Measurements from ENCODE around the gene MTF1. TPM values are rescaled to one million over a fixed set of nuclear protein-coding genes. Genes with fewer than 3 reads are reported as not detected.

Gene MTF1
- total RNA-seq, 2 donors from 2014 or later = 4.5 to 8.8 TPM

GRCh38 chr1:37860346-37860666, 914 bp upstream of the MTF1 start:
- Histone ChIP-seq H3K4me1 (replicated peaks) (peaks cover 10% of the 10 kb centered on the region), H3K27ac (peak overlapping the region; percentile 86 to 89), H3K36me3 (peaks cover 0 to 1% of the 10 kb centered on the region in 2 donors), H3K4me3 (peak overlapping the region; percentile 77 to 92), H3K9me3 (no peaks in the 10 kb centered on the region), H3K27me3 (replicated peaks; ENCODE audit: insufficient read depth) (no peaks in the 10 kb centered on the region)
- TF ChIP-seq POLR2AphosphoS5 (IDR thresholded peaks at IDR 0.05) (no peak), POLR2A (IDR thresholded peaks at IDR 0.05) (no peak)
- intact Hi-C loops (cut with DNase I) = loop anchor here (5.0 kb wide), 1 partner anchor 168 kb away; the partner anchor contains the start of gene CDCA8
- WGBS = 23% methylated on average over 5 of the region's 5 CpGs
- DNase-seq (ENCODE audit: low spot score) = no peak

GRCh38 chr1:37858931-37859506, 373 bp downstream of the MTF1 start:
- Histone ChIP-seq H3K4me3 (peak overlapping the region; percentile 77 to 92), H3K27me3 (replicated peaks; ENCODE audit: insufficient read depth) (no peaks in the 10 kb centered on the region), H3K9me3 (no peaks in the 10 kb centered on the region), H3K4me1 (replicated peaks) (peaks cover 10% of the 10 kb centered on the region), H3K36me3 (no peaks in the 10 kb centered on the region), H3K27ac (peak overlapping the region; percentile 86 to 89)
- DNase-seq (ENCODE audit: low spot score) = no peak
- no peak for TF ChIP-seq POLR2A (IDR thresholded peaks at IDR 0.05)
- WGBS = 2% methylated on average over 21 of the region's 21 CpGs
- intact Hi-C loops (cut with DNase I) = loop anchor here (2.0 kb wide), 1 partner anchor 50 kb away; the partner anchor contains the start of gene YRDC

- WGBS = 84% methylated on average over 6 of the region's 6 CpGs
- H3K27me3 ChIP-seq (replicated peaks; ENCODE audit: insufficient read depth) = no peaks in the 10 kb centered on the region
- intact Hi-C loops (cut with DNase I) = no loop called here
Measured at GRCh38 chr1:37854406-37854805, 5.0 kb downstream of the MTF1 start.

GRCh38 chr1:37853157-37853556, 6.2 kb downstream of the MTF1 start:
- no peaks in the 10 kb centered on the region for H3K36me3 ChIP-seq
- no peaks in the 10 kb centered on the region for H3K27me3 ChIP-seq (replicated peaks; ENCODE audit: insufficient read depth)

More at GRCh38 chr1:37854406-37854805, 5.0 kb downstream of the MTF1 start:
- H3K27ac ChIP-seq = no peak overlapping the region
- H3K4me1 ChIP-seq (replicated peaks) = peaks cover 8% of the 10 kb centered on the region
- no peaks in the 10 kb centered on the region for H3K9me3 ChIP-seq
- DNase-seq (ENCODE audit: low spot score) = no peak
- TF ChIP-seq POLR2A (IDR thresholded peaks at IDR 0.05) (no peak), CTCF (IDR thresholded peaks at IDR 0.05) (no peak), POLR2AphosphoS5 (IDR thresholded peaks at IDR 0.05) (no peak)
- H3K4me3 ChIP-seq = no peak overlapping the region
- no peaks in the 10 kb centered on the region for H3K36me3 ChIP-seq

GRCh38 chr1:37851782-37852210, 7.6 kb downstream of the MTF1 start:
- intact Hi-C loops (cut with DNase I) = no loop called here
- H3K27me3 ChIP-seq (replicated peaks; ENCODE audit: insufficient read depth) = no peaks in the 10 kb centered on the region
- no peak for DNase-seq (ENCODE audit: low spot score)
- H3K27ac ChIP-seq = no peak overlapping the region
- H3K4me3 ChIP-seq = no peak overlapping the region
- TF ChIP-seq CTCF (IDR thresholded peaks at IDR 0.05) (no peak), POLR2AphosphoS5 (IDR thresholded peaks at IDR 0.05) (no peak), POLR2A (IDR thresholded peaks at IDR 0.05) (no peak)
- H3K9me3 ChIP-seq = no peaks in the 10 kb centered on the region
- H3K36me3 ChIP-seq = no peaks in the 10 kb centered on the region
- WGBS = 91% methylated on average over 2 of the region's 2 CpGs
- no peaks in the 10 kb centered on the region for H3K4me1 ChIP-seq (replicated peaks)

More at GRCh38 chr1:37853157-37853556, 6.2 kb downstream of the MTF1 start:
- no peak overlapping the region for H3K27ac ChIP-seq
- TF ChIP-seq CTCF (IDR thresholded peaks at IDR 0.05) (no peak), POLR2A (IDR thresholded peaks at IDR 0.05) (no peak), POLR2AphosphoS5 (IDR thresholded peaks at IDR 0.05) (no peak)
- no peaks in the 10 kb centered on the region for H3K9me3 ChIP-seq
- peaks cover 1% of the 10 kb centered on the region for H3K4me1 ChIP-seq (replicated peaks)
- intact Hi-C loops (cut with DNase I) = no loop called here
- DNase-seq (ENCODE audit: low spot score) = no peak
- H3K4me3 ChIP-seq = no peak overlapping the region

- TF ChIP-seq POLR2A (IDR thresholded peaks at IDR 0.05) (no peak), POLR2AphosphoS5 (IDR thresholded peaks at IDR 0.05) (no peak), CTCF (IDR thresholded peaks at IDR 0.05) (no peak)
- Histone ChIP-seq H3K27ac (no peak overlapping the region), H3K27me3 (replicated peaks; ENCODE audit: insufficient read depth) (no peaks in the 10 kb centered on the region), H3K9me3 (no peaks in the 10 kb centered on the region), H3K4me1 (replicated peaks) (no peaks in the 10 kb centered on the region), H3K36me3 (no peaks in the 10 kb centered on the region), H3K4me3 (no peak overlapping the region)
- intact Hi-C loops (cut with DNase I) = no loop called here
- DNase-seq (ENCODE audit: low spot score) = no peak
Measured at GRCh38 chr1:37851262-37851661, 8.1 kb downstream of the MTF1 start.

Measured in prostate gland (tissue), 2 donors.